GM18951 (cell line): ENCODE results near the gene MED20.

Source experiments
- POLR2A ChIP-seq: IDR thresholded peaks from 4 replicates; pipeline ENCODE4 v1.6.1; 2011; ENCODE audit warnings: mild to moderate bottlenecking; ENCODE audit not compliant: insufficient read length, insufficient read depth; ENCODE audit errors: extremely low read depth
- in situ Hi-C: fragments of 300-500 bp; cut with MboI; formaldehyde crosslinking; loops from one replicate; pipeline ENCODE4 v1.12.0; 2022; ENCODE audit warnings: low sequenced_read_pairs, mixed read lengths, inconsistent platforms; ENCODE audit not compliant: unreplicated experiment

The MED20 gene

GRCh38 chr6:41920921-41921711, at the start of gene MED20, which contains the start of gene BYSL:
MED20 (minus strand) TSS chr6:41921139; CDS start chr6:41921018, 121 bp downstream.
BYSL (plus strand) TSS chr6:41921499; CDS start chr6:41921563, 64 bp downstream.
- TF ChIP-seq POLR2A, result peak; percentile 57
- in situ Hi-C loops, result no loop called here

DNA sequence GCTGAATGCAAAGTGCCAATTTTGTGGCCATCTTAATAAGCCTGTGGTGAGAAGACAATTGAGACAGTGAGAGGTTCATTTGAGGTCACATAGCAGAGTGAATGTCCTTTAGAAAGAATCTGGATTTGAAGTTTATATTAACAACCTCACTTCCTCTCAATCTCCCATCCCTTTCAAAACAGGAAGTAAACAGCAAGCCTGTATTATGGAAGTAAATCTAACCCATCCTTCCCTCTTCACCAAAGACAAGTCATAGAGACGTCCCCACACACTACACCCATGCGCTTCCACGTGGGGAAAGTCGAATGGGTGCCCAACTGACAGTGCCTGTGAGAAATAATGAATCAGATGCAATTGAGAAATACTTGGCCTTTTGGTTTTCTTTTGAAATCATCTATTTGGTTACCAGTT, 49.5 kb upstream of the MED20 start:
- in situ Hi-C loops, result no loop called here
- TF ChIP-seq POLR2A, result no peak

DNA sequence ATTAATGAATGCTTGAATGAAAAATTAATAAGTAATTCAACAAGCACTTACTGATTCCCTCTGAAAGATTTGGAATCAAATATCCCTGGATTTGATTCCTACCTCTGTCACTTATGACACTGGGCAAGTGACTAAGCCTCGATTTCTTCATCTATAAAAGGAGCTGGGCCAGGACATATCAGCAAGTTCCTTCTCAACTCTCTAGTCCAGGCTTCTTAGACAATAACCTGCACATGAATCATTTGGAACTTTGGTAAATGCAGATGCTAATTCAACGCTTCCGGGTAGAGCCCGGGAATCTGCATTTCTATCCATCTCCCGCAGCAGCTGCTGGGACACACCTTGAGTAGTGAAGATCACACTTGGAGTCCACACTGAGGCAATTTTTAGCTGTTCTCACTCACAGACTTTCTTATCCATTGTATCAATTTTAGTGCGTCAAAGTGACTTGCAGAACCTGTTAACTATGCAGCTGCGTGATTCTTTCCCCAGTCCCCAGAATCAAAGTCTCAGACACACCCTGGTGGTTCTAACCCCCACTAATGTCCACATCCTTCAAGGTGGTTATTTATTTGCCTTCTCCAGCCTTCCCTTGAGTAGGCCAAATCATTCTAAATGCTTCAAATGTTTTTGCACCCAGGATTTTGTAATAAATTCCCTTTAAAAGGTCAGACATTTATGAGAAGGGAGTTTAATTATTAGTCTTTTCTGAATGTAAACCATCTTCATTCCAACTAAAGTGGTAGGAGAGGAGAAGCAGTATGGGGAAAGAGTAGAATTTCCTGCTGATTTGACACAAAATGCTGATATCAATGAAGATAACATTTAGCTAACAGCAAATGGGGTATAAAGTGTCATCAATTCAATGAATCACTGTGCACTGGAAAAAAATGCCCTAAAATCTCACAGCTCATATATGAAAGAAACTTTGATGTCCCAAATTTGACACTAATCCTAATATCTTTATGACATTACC, 46.7 kb upstream of the MED20 start:
- TF ChIP-seq POLR2A, result no peak
- in situ Hi-C loops, result no loop called here

- TF ChIP-seq POLR2A, result no peak
Measured at GRCh38 chr6:41966961-41967311, 46.0 kb upstream of the MED20 start.

DNA sequence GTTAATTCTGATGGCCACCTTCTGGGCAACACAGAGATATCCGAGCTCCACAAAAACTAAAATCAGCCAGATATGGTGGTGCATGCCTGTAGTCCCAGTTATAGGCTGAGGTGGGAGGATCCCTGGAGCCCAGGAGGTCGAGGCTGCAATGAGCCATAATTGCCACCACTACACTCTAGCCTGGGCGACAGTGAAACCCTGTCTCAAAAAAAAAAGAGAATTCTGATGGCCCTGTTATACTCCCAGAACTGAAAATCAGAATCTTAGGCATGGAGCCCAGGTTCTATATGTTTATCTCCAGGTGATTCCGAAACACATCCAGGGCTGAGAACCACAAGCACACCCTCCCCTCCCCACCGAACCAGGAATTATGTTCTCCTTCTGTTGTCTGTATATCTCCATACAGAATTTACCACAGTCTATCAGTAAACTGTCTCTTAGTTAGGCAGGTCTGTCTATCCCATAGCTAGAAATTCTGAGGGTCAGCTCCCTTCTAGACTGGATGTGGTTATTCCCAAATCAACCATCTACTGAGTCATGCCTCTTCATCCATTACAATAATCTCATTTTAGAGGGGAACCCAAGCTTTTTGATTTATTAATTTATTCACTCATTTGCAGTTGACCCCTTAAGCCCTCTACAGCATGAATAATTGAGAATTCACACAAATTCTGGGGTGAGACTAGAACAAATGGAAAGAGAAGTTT, 45.4 kb upstream of the MED20 start:
- in situ Hi-C loops, result no loop called here

More at GRCh38 chr6:41966961-41967311, 46.0 kb upstream of the MED20 start:
- in situ Hi-C loops, result no loop called here

DNA sequence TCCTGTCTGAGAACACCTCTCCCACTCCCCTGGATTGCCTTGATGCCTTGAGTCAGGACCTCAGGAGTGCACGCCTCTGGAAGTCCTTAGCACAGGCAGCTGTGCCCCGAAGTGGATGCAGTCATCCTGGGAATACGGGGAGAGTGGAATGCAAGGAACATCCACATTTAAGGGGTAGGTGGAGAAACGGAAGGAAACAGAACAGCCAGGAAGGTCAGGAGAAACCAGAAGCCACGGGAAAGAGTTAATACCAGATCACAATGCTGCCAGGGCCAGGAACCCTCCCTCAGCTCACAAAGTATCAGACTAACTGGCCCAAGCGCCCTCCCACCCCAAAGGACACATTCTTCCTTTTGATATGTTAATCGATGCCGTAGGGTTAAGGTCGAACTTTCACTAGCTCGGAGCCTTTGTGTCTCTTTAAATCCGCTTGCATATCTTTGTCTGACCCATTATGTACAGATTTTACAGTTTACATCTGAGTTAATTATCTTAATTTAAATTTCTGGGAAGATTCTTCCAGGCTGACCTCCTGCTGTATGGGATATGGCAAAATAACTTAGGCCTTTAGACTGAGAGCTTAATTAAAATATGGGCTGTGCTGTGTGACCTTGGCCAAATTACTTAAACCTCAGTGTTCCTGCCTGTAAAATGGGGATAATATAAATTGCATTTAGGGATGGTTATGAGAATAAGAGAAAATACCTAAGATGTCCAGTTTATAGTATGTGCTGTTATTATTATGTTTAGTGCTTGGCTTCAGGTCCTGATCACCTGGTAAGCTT, 44.7 kb upstream of the MED20 start:
- TF ChIP-seq POLR2A, result no peak
- in situ Hi-C loops, result no loop called here

More for the DNA sequence above, 45.4 kb upstream of the MED20 start:
- no peak for TF ChIP-seq POLR2A

DNA sequence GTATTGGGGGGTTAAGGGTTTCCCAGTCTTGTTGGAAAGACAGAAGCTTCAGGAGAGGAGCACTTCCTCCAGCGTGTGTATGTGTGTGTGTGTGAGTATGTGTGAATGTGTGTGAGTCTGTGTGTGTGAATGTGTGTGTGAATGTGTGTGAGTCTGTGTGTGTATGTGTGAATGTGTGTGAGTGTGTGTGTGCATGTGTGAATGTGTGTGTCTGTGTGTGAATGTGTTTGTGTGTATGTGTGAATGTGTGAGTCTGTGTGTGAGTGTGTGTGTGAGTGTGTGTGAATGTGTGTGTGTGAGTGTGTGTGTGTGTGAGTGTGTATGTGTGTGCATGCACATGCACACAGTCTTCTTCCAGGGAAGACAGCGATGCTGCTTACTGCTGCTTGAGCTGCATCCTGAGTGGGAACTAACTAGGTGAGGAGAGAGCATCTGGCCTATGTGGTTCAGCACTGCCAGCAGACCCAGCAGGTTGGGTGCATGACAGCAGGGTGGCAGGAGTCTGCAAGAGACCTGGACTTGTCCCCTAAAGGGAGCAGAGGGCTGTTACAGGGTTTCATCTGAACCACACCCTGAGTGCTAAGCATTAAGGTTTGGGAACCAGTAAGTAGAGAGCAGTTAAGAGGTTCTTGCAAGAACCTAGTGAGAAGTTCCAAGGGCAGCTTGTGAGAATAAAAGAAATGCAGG, 43.4 kb upstream of the MED20 start:
- in situ Hi-C loops, result no loop called here

GRCh38 chr6:41963371-41963770, 42.4 kb upstream of the MED20 start:
- in situ Hi-C loops, result no loop called here
- no peak for TF ChIP-seq POLR2A

More for the DNA sequence above, 43.4 kb upstream of the MED20 start:
- TF ChIP-seq POLR2A, result no peak

DNA sequence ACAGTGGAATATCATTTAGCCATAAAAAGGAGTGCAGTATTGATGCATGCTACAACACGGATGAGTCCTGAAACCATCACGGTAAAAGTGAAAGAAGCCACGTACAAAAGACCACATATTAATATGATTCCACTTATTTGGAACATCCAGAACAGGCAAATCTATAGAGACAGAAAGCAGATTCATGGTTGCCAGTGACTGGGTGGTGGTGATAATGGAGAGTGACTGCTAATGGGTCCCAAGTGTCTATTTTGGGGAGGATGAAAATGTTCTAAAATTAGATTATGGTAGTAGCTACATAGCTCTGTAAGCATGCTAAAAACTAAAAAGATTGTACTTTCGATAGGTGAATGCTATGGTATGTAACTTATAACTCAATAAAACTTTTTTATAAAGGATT, 39.1 kb upstream of the MED20 start:
- in situ Hi-C loops, result no loop called here

GRCh38 chr6:41958022-41958856, 37.3 kb upstream of the MED20 start:
- no peak for TF ChIP-seq POLR2A
- in situ Hi-C loops, result no loop called here

More for the DNA sequence above, 39.1 kb upstream of the MED20 start:
- no peak for TF ChIP-seq POLR2A

- in situ Hi-C loops, result no loop called here
- TF ChIP-seq POLR2A, result no peak
Measured at GRCh38 chr6:41957117-41957516, 36.2 kb upstream of the MED20 start.

GRCh38 chr6:41955412-41955811, 34.5 kb upstream of the MED20 start:
- no peak for TF ChIP-seq POLR2A
- in situ Hi-C loops, result no loop called here
